ENCODE results near the gene TM4SF20.

DNA sequence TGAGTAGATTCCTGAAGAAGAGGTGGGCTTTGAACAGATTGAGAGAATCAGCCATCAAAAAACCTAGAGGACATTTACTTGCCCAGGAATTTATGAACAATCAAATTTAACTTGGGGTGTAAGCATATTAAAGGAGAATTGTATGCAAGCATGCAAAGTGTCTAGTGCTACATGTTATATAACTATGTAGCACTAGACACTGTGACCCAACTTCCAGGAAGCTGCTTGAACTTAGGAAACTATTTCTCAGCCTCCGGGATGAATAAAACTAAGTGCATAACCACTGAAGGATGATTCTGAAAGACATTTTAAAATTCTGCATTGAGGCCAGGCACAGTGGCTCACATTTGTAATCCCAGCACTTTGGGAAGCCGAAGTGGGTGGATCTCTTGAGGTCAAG lies 41.7 kb downstream of the TM4SF20 start:
- TF ChIP-seq POLR2A (IDR thresholded peaks at IDR 0.05) (no peak), EP300 (IDR thresholded peaks at IDR 0.05) (no peak)
- TF ChIP-seq, protein P1, sequence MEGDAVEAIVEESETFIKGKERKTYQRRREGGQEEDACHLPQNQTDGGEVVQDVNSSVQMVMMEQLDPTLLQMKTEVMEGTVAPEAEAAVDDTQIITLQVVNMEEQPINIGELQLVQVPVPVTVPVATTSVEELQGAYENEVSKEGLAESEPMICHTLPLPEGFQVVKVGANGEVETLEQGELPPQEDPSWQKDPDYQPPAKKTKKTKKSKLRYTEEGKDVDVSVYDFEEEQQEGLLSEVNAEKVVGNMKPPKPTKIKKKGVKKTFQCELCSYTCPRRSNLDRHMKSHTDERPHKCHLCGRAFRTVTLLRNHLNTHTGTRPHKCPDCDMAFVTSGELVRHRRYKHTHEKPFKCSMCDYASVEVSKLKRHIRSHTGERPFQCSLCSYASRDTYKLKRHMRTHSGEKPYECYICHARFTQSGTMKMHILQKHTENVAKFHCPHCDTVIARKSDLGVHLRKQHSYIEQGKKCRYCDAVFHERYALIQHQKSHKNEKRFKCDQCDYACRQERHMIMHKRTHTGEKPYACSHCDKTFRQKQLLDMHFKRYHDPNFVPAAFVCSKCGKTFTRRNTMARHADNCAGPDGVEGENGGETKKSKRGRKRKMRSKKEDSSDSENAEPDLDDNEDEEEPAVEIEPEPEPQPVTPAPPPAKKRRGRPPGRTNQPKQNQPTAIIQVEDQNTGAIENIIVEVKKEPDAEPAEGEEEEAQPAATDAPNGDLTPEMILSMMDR (IDR thresholded peaks at IDR 0.05), result no peak
